OCI-LY3 (cell line): ENCODE data around the gene FAM168B.
"Not testable (repeated sequence)": the region's sequence is repeated elsewhere in the genome, so short reads cannot be mapped to it uniquely, and the experiment has no call there.

Source experiments
- EZH2phosphoT487 ChIP-seq: fragments of 200-600 bp; shearing (Covaris generic); IDR thresholded peaks from 2 replicates; pipeline ENCODE4 v1.6.1; 2018; ENCODE audit warnings: antibody characterized with exemption, mixed run types, low read depth
- TF ChIP-seq, protein P1 (sequence below): fragments of 200-600, 300-600 bp; sonication (generic); IDR thresholded peaks from 2 replicates; pipeline ENCODE4 v1.5.1; 2014; ENCODE audit warnings: antibody characterized with exemption, low read length, low read depth

DNA sequence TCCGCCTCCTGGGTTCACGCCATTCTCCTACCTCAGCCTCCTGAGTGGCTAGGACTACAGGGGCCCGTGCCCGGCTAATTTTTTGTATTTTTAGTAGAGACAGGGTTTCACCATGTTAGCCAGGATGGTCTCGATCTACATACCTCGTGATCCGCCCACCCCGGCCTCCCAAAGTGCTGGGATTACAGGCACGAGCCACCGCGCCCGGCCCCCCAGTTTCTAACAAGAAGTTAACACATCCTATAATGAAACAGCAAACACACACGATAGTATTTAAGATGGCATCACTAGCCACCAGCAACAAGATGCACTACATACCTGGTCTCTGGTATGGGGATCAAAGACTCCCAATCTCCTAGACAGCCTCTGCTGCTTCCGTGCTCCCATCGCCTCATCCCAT, 17.7 kb downstream of the FAM168B start:
- TF ChIP-seq, protein P1, sequence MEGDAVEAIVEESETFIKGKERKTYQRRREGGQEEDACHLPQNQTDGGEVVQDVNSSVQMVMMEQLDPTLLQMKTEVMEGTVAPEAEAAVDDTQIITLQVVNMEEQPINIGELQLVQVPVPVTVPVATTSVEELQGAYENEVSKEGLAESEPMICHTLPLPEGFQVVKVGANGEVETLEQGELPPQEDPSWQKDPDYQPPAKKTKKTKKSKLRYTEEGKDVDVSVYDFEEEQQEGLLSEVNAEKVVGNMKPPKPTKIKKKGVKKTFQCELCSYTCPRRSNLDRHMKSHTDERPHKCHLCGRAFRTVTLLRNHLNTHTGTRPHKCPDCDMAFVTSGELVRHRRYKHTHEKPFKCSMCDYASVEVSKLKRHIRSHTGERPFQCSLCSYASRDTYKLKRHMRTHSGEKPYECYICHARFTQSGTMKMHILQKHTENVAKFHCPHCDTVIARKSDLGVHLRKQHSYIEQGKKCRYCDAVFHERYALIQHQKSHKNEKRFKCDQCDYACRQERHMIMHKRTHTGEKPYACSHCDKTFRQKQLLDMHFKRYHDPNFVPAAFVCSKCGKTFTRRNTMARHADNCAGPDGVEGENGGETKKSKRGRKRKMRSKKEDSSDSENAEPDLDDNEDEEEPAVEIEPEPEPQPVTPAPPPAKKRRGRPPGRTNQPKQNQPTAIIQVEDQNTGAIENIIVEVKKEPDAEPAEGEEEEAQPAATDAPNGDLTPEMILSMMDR, result not testable (repeated sequence)
- TF ChIP-seq EZH2phosphoT487, result not testable (repeated sequence)
